Suprapubic skin (tissue), 4 donors: ENCODE data around the gene TBR1. TPM values are rescaled to one million over a fixed set of nuclear protein-coding genes. Genes with fewer than 3 reads are reported as not detected.

Experiments used
- DNase-seq, 2 donors: peaks; one replicate each; pipeline ENCODE4 v3.0.0-alpha.2; 2019; ENCODE audit warnings: low spot score in 2 of 2
- H3K27ac ChIP-seq: fragments of 200-600 bp; sonication (generic); one replicate; pipeline ENCODE4 v1.5.1; 2019
- H3K27me3 ChIP-seq: fragments of 200-600 bp; sonication (generic); one replicate; pipeline ENCODE4 v1.5.1; 2019
- H3K36me3 ChIP-seq: fragments of 200-600 bp; sonication (generic); one replicate; pipeline ENCODE4 v1.5.1; 2019
- H3K4me1 ChIP-seq: fragments of 200-600 bp; sonication (generic); one replicate; pipeline ENCODE4 v1.5.1; 2019
- H3K4me3 ChIP-seq: fragments of 200-600 bp; sonication (generic); one replicate; pipeline ENCODE4 v1.5.1; 2019; ENCODE audit warnings: mild to moderate bottlenecking
- H3K9me3 ChIP-seq: fragments of 200-600 bp; sonication (generic); one replicate; pipeline ENCODE4 v1.5.1; 2019
- EP300 ChIP-seq: sonication (generic); formaldehyde crosslinking; IDR thresholded peaks from one replicate; pipeline ENCODE4 v1.6.1; 2017; ENCODE audit warnings: antibody characterized with exemption
- POLR2A ChIP-seq, 2 donors: fragments of 450-650 bp; IDR thresholded peaks; one replicate each; pipeline ENCODE4 v1.6.1; 2017; ENCODE audit warnings: antibody characterized with exemption in 2 of 2, mild to moderate bottlenecking in 2 of 2, moderate library complexity in 2 of 2
- POLR2AphosphoS5 ChIP-seq, 3 donors: sonication (generic); formaldehyde crosslinking; IDR thresholded peaks; one replicate each; pipeline ENCODE4 v1.6.1; 2017; ENCODE audit warnings: antibody characterized with exemption in 3 of 3
- WGBS: methylation state at CpG from one replicate; pipeline ENCODE4 v1.1.5; 2018; 5-methylcytosine and 5-hydroxymethylcytosine counted together
- total RNA-seq, 4 donors: library from RNA; depleted of rRNA; stranded (reverse); fragments of >200 nt; gene quantifications; one replicate each; pipeline ENCODE4 v1.1.0, GENCODE V29; 2016
- TF ChIP-seq, protein P1 (sequence below), 2 donors: fragments of 200-600 bp in 1 of 2; fragments of 450-650 bp in 1 of 2; sonication (generic) in 1 of 2; IDR thresholded peaks; one replicate each; pipeline ENCODE4 v1.5.1; 2016 to 2019; ENCODE audit warnings: antibody characterized with exemption in 2 of 2, mild to moderate bottlenecking in 1 of 2, moderate library complexity in 1 of 2

Gene TBR1
- total RNA-seq, 4 donors from 2014 or later = not detected

DNA sequence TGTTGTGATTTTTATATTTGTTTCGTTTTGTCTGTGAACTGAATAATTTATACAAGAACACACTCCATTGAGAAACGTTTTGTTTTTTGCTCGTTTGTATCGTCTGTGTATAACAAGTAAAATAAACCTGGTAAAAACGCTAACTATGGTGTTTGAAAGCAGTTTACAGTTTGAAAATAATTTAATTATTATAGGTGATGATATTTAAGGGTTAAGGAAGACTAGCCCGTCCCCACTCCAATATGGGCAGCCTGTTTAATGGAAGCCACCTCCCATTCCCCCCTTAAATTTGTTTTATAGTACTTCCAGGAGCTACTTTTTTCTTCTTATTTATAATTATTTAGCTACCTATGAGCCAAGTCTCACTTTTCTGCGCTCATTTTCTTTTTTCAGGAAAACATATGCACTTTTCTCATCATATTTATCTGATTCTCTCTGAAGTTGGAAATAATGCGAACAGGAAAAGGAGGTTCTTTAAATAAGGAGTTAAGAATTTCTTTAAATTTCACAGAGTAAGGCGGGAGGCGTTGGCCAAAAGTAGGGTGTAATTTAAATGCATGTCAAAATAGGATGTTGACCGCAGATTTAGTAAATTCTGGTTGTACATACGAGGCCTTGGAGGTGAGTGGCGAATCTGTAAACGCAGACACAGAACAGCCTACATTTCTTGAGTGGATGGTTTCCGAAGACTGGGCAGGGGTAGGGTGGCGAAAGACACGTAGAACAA lies 9.8 kb downstream of the TBR1 start:
- no peaks in the 10 kb centered on the region for H3K9me3 ChIP-seq
- peaks cover 28% of the 10 kb centered on the region for H3K4me1 ChIP-seq
- no peak for DNase-seq
- H3K27me3 ChIP-seq = peaks cover 98% of the 10 kb centered on the region
- no peaks in the 10 kb centered on the region for H3K36me3 ChIP-seq
- no peak overlapping the region for H3K4me3 ChIP-seq
- no peak for TF ChIP-seq POLR2A (IDR thresholded peaks at IDR 0.05)
- TF ChIP-seq POLR2AphosphoS5 (IDR thresholded peaks at IDR 0.05) = no peak
- TF ChIP-seq, protein P1, sequence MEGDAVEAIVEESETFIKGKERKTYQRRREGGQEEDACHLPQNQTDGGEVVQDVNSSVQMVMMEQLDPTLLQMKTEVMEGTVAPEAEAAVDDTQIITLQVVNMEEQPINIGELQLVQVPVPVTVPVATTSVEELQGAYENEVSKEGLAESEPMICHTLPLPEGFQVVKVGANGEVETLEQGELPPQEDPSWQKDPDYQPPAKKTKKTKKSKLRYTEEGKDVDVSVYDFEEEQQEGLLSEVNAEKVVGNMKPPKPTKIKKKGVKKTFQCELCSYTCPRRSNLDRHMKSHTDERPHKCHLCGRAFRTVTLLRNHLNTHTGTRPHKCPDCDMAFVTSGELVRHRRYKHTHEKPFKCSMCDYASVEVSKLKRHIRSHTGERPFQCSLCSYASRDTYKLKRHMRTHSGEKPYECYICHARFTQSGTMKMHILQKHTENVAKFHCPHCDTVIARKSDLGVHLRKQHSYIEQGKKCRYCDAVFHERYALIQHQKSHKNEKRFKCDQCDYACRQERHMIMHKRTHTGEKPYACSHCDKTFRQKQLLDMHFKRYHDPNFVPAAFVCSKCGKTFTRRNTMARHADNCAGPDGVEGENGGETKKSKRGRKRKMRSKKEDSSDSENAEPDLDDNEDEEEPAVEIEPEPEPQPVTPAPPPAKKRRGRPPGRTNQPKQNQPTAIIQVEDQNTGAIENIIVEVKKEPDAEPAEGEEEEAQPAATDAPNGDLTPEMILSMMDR (IDR thresholded peaks at IDR 0.05) = no peak
- no peak for TF ChIP-seq EP300
- 37% methylated on average over 17 of the region's 17 CpGs for WGBS
- no peak overlapping the region for H3K27ac ChIP-seq

DNA sequence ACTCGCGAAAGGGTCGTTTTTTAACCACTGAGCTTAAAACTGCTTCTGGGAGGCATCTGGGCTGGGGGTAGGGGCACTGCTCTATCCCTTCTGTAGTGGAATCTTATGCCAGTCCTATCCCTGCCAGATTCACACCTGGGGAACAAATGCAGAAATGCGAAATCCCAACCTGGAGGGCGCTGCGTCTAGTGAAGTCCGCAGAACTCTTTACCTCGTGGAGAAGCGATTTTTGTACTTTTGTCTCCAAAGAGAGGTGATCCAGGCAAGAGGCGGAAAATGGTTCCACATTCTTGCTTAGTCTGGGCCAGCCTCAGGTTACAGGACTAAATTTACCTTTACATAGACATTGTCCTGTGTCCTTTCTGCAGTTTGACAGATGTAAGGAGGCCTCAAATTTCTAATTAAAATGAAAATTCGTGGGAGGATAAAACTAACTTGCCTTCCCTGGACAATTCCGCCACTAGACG lies 10.4 kb downstream of the TBR1 start:
- Histone ChIP-seq H3K36me3 (no peaks in the 10 kb centered on the region), H3K27ac (no peak overlapping the region), H3K4me3 (peak overlapping the region; percentile 28), H3K9me3 (no peaks in the 10 kb centered on the region), H3K27me3 (peaks cover 96% of the 10 kb centered on the region), H3K4me1 (peaks cover 28% of the 10 kb centered on the region)
- WGBS = 23% methylated on average over 13 of the region's 13 CpGs
- TF ChIP-seq POLR2A (IDR thresholded peaks at IDR 0.05) (no peak), EP300 (no peak), POLR2AphosphoS5 (IDR thresholded peaks at IDR 0.05) (no peak)
- TF ChIP-seq, protein P1 (IDR thresholded peaks at IDR 0.05) = peak in 1 of 2 donors; percentile 15
- DNase-seq = no peak

DNA sequence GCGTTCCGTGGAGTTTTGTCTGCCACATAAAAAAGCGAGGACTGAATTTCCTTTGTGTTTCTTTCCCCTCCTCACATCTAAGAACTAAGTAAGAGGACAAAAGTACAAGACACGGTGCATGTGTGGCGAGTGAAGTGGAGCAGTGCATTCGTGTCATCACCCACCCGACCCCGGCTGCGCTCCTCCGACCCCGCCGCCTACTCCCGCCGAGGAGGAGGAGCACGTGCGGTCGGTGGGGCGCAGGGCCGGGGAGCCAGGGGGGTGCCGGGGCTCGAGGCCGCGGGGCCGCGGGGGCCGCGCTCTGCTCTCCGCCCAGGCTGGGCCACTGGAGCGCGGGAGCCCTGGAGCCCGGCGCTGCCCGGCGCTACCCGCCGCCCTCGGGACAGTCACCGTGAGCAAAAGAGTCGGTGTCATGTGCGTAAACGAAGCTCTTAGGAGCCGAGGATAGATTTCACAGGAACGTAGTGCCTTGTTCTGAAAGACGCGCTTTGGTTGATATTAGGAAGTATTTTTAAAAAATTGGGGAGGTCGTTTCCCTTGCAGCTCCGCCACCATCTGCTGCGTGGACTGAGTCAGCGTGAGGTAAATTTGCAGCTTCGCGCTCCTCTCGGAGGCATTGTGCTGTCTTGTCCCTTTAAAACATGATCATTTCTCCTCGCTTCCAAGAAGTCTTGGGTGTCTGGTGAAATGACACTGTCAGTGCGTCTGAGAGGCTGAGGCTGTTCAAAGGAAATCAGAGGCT lies 11.0 kb downstream of the TBR1 start:
- TF ChIP-seq POLR2A (IDR thresholded peaks at IDR 0.05) (no peak), POLR2AphosphoS5 (IDR thresholded peaks at IDR 0.05) (no peak)
- TF ChIP-seq, protein P1 (IDR thresholded peaks at IDR 0.05) = no peak
- peaks cover 94% of the 10 kb centered on the region for H3K27me3 ChIP-seq
- H3K9me3 ChIP-seq = no peaks in the 10 kb centered on the region
- 6% methylated on average over 32 of the region's 54 CpGs for WGBS
- no peak for DNase-seq
- no peaks in the 10 kb centered on the region for H3K36me3 ChIP-seq
- peak overlapping the region; percentile 28 for H3K4me3 ChIP-seq
- no peak overlapping the region for H3K27ac ChIP-seq
- peaks cover 28% of the 10 kb centered on the region for H3K4me1 ChIP-seq

DNA sequence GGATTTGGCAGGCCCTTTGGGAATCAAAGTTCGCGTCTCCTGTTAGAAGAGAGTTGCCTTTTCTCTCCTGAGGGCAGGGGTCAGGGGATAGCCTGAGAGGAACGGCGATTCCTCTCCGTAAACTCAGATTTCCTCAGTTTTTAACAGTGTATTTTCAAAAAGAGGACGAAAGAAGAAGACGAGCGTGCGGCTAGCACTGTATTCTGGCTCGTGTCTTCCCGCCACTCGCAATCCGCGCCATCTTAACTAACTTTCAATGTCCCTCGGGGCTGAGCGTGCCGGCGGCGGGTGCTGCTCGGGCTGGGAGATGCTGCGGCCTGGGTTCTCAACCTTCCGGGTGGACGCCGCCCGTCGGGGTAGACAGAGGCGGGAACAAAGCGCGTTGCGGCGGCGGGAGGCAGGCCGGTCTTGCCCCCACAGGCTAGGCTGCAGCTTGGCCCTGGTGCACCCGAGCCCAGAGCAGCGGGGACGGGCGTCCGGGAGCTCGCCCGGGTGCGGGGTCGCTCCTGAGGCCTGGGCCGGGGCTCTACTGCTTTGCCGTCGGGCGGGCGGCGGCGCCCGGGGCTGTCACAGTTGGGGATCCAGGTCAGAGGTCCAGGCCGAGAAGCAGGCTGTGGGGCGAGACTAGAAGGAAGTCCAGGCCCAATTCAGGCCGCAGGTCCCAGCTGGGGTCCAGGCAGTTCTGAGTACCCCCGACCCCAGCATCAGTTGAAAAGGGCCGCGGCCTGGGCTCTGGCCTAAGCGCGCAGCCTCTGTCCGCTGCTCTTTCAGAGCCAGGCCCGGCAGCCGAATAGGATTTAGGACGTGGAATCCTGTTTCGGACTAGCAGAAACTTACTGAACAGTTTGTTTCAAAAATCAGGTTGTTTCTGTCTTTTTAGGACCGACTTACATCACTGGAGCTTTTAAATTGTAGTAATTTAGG lies 11.8 kb downstream of the TBR1 start:
- H3K4me3 ChIP-seq = peak overlapping the region; percentile 28

More for the DNA sequence above, 11.8 kb downstream of the TBR1 start:
- H3K36me3 ChIP-seq = no peaks in the 10 kb centered on the region
- 44% methylated on average over 43 of the region's 64 CpGs for WGBS
- H3K4me1 ChIP-seq = peaks cover 28% of the 10 kb centered on the region
- H3K9me3 ChIP-seq = no peaks in the 10 kb centered on the region
- TF ChIP-seq, protein P1 (IDR thresholded peaks at IDR 0.05) = no peak
- no peak for TF ChIP-seq EP300
- no peak for TF ChIP-seq POLR2AphosphoS5 (IDR thresholded peaks at IDR 0.05)
- TF ChIP-seq POLR2A (IDR thresholded peaks at IDR 0.05) = no peak
- no peak overlapping the region for H3K27ac ChIP-seq
- no peak for DNase-seq
- peaks cover 91% of the 10 kb centered on the region for H3K27me3 ChIP-seq
